Endothelial cell of umbilical vein (primary cell): ENCODE results near the gene ZNF740. TPM values are rescaled to one million over a fixed set of nuclear protein-coding genes. Genes with fewer than 3 reads are reported as not detected.

ENCODE experiments used
- BruUV-seq: library from RNA; stranded (reverse); fragments of 400-500 nt; replicated peaks from 2 replicates; lab custom pipeline; 2021; lab: Mats Ljungman, UMichigan
- CTCF ChIA-PET: fragments of 300-600, 350-600 bp; sonication (Branson Sonifier 250); formaldehyde crosslinking; loops from one replicate; lab custom pipeline; 2021; ENCODE audit warnings: antibody characterized with exemption, inconsistent platforms; lab: Charles Lee
- POLR2A ChIA-PET: fragments of 300-600, 350-600 bp; sonication (Branson Sonifier 250); formaldehyde crosslinking; loops from one replicate; lab custom pipeline; 2021; ENCODE audit warnings: antibody characterized with exemption, inconsistent platforms; lab: Charles Lee
- DNase-seq: peaks from one replicate; pipeline ENCODE4 v3.0.0-alpha.2; 2011; ENCODE audit warnings: low read depth, low spot score
- FAIRE-seq: peaks from 2 replicates; lab custom pipeline; 2011; peaks lifted over from hg19 to GRCh38; lab: Jason Lieb, UNC
- H2AFZ ChIP-seq: 2 replicates; pipeline ENCODE4 v1.6.0; 2012; ENCODE audit warnings: low read depth, low read length, control low read depth, inconsistent platforms
- H3K27ac ChIP-seq: 2 replicates; pipeline ENCODE4 v1.5.1; 2011; ENCODE audit warnings: low read depth, mild to moderate bottlenecking, control low read depth, low read length, moderate library complexity; ENCODE audit not compliant: insufficient read depth
- H3K27me3 ChIP-seq, 2 experiments: 2 replicates each; pipeline versions ENCODE4 v1.6.0 to v1.6.1; 2011; ENCODE audit warnings: low read length in 2 of 2, mixed read lengths in 1 of 2; ENCODE audit not compliant: control insufficient read depth in 2 of 2, insufficient read depth in 2 of 2
- H3K36me3 ChIP-seq, 2 experiments: 2 replicates in 1 of 2; 3 replicates in 1 of 2; pipeline ENCODE4 v1.5.1; 2011; ENCODE audit warnings: low read length in 2 of 2, mild to moderate bottlenecking in 1 of 2, moderate library complexity in 1 of 2; ENCODE audit not compliant: control insufficient read depth in 2 of 2, insufficient read depth in 2 of 2; ENCODE audit errors: extremely low read depth in 1 of 2
- H3K4me1 ChIP-seq: 3 replicates; pipeline ENCODE4 v1.5.1; 2011; ENCODE audit warnings: mild to moderate bottlenecking, low read length; ENCODE audit not compliant: control insufficient read depth, insufficient read depth; ENCODE audit errors: extremely low read depth
- H3K4me2 ChIP-seq: 2 replicates; pipeline ENCODE4 v1.6.1; 2011; ENCODE audit warnings: low read length, control low read depth, mixed read lengths; ENCODE audit not compliant: insufficient read depth
- H3K4me3 ChIP-seq, 3 experiments: fragments of 200-600 bp in 1 of 3; sonication (generic), shearing (Covaris generic) in 1 of 3; replicated peaks in 1 of 3; 2 replicates each; pipeline ENCODE4 v1.5.1; 2011 to 2016; ENCODE audit warnings: control low read depth in 3 of 3, low read length in 3 of 3, mild to moderate bottlenecking in 2 of 3, inconsistent platforms in 1 of 3, low read depth in 1 of 3, moderate library complexity in 1 of 3; ENCODE audit not compliant: insufficient read depth in 1 of 3
- H3K79me2 ChIP-seq: 2 replicates; pipeline ENCODE4 v1.6.0; 2012; ENCODE audit warnings: low read length, inconsistent platforms; ENCODE audit not compliant: control insufficient read depth, insufficient read depth
- H3K9ac ChIP-seq: replicated peaks from 2 replicates; pipeline ENCODE3; 2011; ENCODE audit warnings: low read length, control low read depth; ENCODE audit not compliant: insufficient read depth; ENCODE audit errors: extremely low read depth
- H3K9me1 ChIP-seq: replicated peaks from 3 replicates; pipeline ENCODE4 v1.6.0; 2011; ENCODE audit warnings: mild to moderate bottlenecking, low read length; ENCODE audit not compliant: control insufficient read depth, insufficient read depth; ENCODE audit errors: extremely low read depth
- H3K9me3 ChIP-seq: replicated peaks from 2 replicates; pipeline ENCODE4 v1.5.1; 2012; ENCODE audit warnings: low read length, inconsistent platforms; ENCODE audit not compliant: control insufficient read depth, insufficient read depth
- H4K20me1 ChIP-seq: replicated peaks from 2 replicates; pipeline ENCODE3; 2011; ENCODE audit warnings: mild to moderate bottlenecking, low read length; ENCODE audit not compliant: control insufficient read depth, insufficient read depth; ENCODE audit errors: extremely low read depth
- CTCF ChIP-seq, 2 donors: IDR thresholded peaks; 1 replicate in 1 of 2; 2 replicates in 1 of 2; pipeline ENCODE4 v1.5.1; 2011; ENCODE audit warnings: low read length in 2 of 2, mild to moderate bottlenecking in 2 of 2, moderate library complexity in 2 of 2, control low read depth in 1 of 2, inconsistent platforms in 1 of 2, low read depth in 1 of 2; ENCODE audit not compliant: insufficient read depth in 1 of 2; ENCODE audit errors: extremely low read depth in 1 of 2
- EZH2 ChIP-seq: IDR thresholded peaks from 2 replicates; pipeline ENCODE4 v1.6.1; 2012; ENCODE audit warnings: borderline replicate concordance, low read depth, mild to moderate bottlenecking, moderate library complexity, low read length, inconsistent platforms; ENCODE audit not compliant: severe bottlenecking
- FOS ChIP-seq: IDR thresholded peaks from 2 replicates; pipeline ENCODE4 v1.6.1; 2011; ENCODE audit warnings: mild to moderate bottlenecking, low read length, moderate library complexity, borderline replicate concordance; ENCODE audit not compliant: insufficient read depth
- GATA2 ChIP-seq: IDR thresholded peaks from 2 replicates; pipeline ENCODE4 v1.7.0; 2011; ENCODE audit warnings: low read depth, mild to moderate bottlenecking, moderate library complexity, mixed read lengths, low read length; ENCODE audit not compliant: insufficient read length, insufficient read depth
- JUN ChIP-seq: IDR thresholded peaks from 2 replicates; pipeline ENCODE4 v1.6.1; 2011; ENCODE audit warnings: borderline replicate concordance, low read depth; ENCODE audit not compliant: insufficient read length, insufficient read depth
- MYC ChIP-seq: IDR thresholded peaks from one replicate; pipeline ENCODE4 v1.6.1; 2011; ENCODE audit warnings: mild to moderate bottlenecking, low read depth, low read length
- POLR2A ChIP-seq: IDR thresholded peaks from 2 replicates; pipeline ENCODE4 v1.6.1; 2012; ENCODE audit warnings: low read depth, mild to moderate bottlenecking, control low read depth, low read length
- POLR2AphosphoS5 ChIP-seq: IDR thresholded peaks from 2 replicates; pipeline ENCODE4 v1.6.1; 2012; ENCODE audit warnings: low read depth, mild to moderate bottlenecking, control low read depth, low read length, moderate library complexity; ENCODE audit not compliant: insufficient read depth
- dilution Hi-C: fragments of 300-500 bp; cut with MboI; formaldehyde crosslinking; loops from one replicate; pipeline ENCODE4 v1.15.0; 2019; ENCODE audit warnings: low sequenced_read_pairs; ENCODE audit not compliant: extremely low pct_ligation_motif_present
- intact Hi-C: fragments of 100-400 bp; cut with micrococcal nuclease; formaldehyde crosslinking; loops from one replicate; pipeline ENCODE4 v1.10.0; 2022
- polyA plus RNA-seq, 4 experiments: library from polyadenylated mRNA; depleted of rRNA in 3 of 4; stranded (reverse) in 3 of 4; unstranded in 1 of 4; fragments of >200 nt; gene quantifications; 2 replicates each; pipeline versions ENCODE4 v1.2.1 to v1.2.3, GENCODE V29; 2011 to 2012; ENCODE audit warnings: missing spikeins in 1 of 4
- total RNA-seq: library from RNA; stranded (reverse); gene quantifications from 2 replicates; pipeline ENCODE4 v1.2.3, GENCODE V29; 2021
- TF ChIP-seq, protein P1 (sequence below): IDR thresholded peaks from 2 replicates; pipeline ENCODE4 v1.6.1; 2011; ENCODE audit not compliant: insufficient read depth, insufficient read length

The ZNF740 gene
- total and polyA plus RNA-seq, 2 donors (not counting 3 experiments of a cell fraction or from before 2014, with no cell fraction given), result 10.5 to 38.1 TPM

DNA sequence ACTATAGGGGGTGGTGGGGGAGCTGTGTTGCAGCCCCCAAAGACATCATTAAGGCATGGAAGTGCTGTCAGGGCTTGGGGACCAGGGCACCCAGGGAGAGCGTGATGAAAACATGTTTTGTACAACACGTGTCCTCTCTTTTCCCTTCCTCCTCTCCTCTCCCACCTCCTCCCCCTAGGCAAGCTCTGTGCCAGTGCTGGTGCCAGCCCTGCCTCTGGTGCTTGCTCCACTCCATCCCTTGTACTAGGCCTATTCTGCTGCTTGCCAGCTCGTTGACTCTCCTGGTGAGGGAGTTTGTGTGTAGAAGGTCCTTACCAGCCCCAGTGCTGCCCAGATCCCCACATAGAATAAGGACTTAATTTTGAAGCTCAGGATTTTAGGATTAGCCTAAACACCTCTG lies 54.6 kb downstream of the ZNF740 start:
- dilution Hi-C loops (no loop called here), intact Hi-C loops (no loop called here)
- Histone ChIP-seq H3K36me3 (no peaks in the 10 kb centered on the region), H3K79me2 (no peaks in the 10 kb centered on the region), H4K20me1 (no peaks in the 10 kb centered on the region), H3K27ac (no peak overlapping the region), H3K9me3 (no peaks in the 10 kb centered on the region), H3K4me3 (no peak overlapping the region), H3K9ac (no peak overlapping the region), H3K9me1 (no peaks in the 10 kb centered on the region), H3K4me2 (no peak overlapping the region), H2AFZ (no peak overlapping the region), H3K27me3 (peaks cover 19 to 22% of the 10 kb centered on the region in 2 experiments), H3K4me1 (no peaks in the 10 kb centered on the region)
- TF ChIP-seq CTCF (IDR thresholded peaks at IDR 0.05; ENCODE audit: extremely low read depth in 1 of 2, insufficient read depth in 1 of 2, low read depth in 1 of 2, low read length in 2 of 2) (no peak), FOS (no peak), EZH2 (no peak), GATA2 (no peak), MYC (no peak), POLR2AphosphoS5 (no peak), JUN (no peak), POLR2A (no peak)
- TF ChIP-seq, protein P1, sequence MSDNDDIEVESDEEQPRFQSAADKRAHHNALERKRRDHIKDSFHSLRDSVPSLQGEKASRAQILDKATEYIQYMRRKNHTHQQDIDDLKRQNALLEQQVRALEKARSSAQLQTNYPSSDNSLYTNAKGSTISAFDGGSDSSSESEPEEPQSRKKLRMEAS, result no peak
- DNase-seq (no peak), FAIRE-seq (no peak)
- ChIA-PET CTCF (interaction anchor here (0.6 to 2.1 kb wide), 4 partner anchors 9 to 22 kb away, joined by 3 to 4 read pairs (median 3); no protein-coding TSS in a partner anchor), POLR2A (no interaction called here)
- no TSS peak for BruUV-seq
